DMS153 treated with DMSO at 0.1 percent for 48 hours (cell line): ENCODE results near the gene PRDX5.

Experiments
- DNase-seq: peaks from one replicate; lab custom pipeline; 2025; ENCODE audit not compliant: unreplicated experiment; lab: John Stamatoyannopoulos, UW

Gene PRDX5

GRCh38 chr11:64317961-64318765 is at the start of gene PRDX5:
PRDX5 (plus strand) TSS chr11:64318121; CDS start chr11:64318216, 95 bp downstream.
- peak; percentile 97 for DNase-seq

DNA sequence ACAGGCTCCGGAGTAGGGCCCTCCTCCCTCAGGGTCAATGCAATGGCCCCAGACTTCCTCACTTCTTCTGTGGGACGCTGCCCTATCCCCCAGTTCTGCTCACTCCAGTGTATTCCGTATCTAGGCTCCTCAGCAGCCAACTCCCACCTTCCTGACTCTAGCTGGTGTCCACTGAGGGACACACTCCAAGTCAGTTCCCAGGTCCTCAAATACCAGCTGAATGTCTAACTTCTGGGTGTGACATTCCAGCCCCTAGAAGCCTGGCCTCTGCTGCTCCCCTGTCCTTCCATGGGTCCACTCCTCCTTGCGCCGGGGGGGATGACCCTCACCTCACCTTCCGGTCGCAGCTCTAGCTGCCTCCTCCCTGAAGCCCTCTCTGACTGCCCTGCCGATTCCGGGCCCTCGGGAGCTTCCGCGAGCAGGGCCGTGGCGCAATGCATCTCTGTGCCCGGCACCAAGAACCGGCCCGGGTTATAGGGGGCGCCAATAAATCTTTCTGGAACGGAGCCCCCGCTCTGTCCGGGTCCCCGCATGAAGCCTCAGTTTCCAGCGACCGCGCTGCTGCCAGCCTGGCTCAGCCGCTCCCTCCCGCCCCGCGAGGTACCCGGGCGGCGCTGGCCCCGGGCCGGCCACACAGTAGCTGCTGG is 48.9 kb upstream of the PRDX5 start:
- DNase-seq = no peak

- peak; percentile 98 for DNase-seq
Observed at GRCh38 chr11:64269540-64270220, 48.2 kb upstream of the PRDX5 start.

DNA sequence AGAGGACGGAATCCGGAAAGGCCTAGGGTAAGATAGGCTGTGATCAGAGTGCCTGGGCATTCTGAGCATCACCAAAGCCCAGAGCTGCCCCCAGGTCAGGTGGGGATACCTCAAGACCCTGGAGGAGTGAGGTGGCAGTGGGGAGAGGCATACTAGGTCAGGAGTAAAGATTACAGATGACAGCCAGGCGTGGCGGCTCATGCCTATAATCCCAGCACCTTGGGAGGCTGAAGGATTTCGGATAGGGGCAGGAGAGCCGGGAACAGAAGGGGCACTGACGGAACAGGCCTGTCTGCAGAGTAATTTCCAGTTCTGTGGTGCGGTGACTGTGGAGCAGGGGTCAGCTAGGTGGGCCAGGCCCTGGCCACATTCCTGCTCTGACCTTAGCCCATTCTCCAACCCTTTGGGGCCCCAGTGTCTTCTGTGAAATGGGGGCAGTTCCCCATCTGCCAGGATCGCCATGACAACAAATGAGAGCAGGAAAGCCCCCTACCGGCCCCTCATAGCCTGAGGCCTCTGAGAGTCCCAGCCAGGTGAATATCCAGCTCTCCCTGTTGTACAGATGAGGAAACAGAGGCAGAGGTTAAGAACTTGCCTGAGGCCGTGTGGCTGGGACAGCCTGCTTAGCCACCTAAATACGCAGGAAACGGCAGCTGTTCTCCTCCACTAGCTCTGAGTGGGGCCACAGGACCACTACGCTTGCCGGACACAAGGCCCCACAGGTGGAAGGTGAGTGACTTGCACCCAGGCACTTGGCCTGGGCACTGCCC is 42.7 kb upstream of the PRDX5 start:
- no peak for DNase-seq

- no peak for DNase-seq
Observed at GRCh38 chr11:64275841-64276240, 42.1 kb upstream of the PRDX5 start.

- DNase-seq = no peak
Observed at GRCh38 chr11:64276653-64277431, 41.1 kb upstream of the PRDX5 start.

DNA sequence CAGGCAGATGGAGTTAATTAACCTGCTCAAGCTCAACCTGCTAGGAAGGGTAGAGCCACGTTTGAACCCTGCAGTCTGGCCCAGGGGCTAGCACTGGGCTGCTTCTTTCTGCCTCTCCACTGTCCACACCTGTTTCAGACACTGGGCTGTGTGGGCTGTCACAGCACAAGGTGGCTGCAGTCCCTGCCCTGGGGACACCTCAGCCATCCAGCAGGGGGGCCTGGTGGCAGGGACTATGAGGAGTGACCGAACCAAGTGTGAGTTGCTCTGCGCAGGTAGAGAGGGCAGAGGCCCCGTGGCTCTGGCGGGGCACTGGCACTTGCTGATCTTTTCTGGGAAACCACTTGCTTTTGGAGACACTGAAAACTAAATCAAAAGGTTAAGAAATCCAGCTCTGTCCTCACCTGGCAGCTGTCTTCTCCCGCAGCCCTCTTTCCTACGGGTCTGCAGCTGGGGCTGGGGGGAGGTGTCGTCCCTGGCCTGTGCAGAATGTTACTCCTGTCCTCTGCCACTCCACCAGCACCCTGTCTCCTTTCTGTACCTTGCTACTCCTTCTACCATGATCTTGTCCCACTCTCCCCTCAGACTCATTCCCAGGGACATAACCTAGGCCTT is 39.2 kb upstream of the PRDX5 start:
- DNase-seq = no peak

DNA sequence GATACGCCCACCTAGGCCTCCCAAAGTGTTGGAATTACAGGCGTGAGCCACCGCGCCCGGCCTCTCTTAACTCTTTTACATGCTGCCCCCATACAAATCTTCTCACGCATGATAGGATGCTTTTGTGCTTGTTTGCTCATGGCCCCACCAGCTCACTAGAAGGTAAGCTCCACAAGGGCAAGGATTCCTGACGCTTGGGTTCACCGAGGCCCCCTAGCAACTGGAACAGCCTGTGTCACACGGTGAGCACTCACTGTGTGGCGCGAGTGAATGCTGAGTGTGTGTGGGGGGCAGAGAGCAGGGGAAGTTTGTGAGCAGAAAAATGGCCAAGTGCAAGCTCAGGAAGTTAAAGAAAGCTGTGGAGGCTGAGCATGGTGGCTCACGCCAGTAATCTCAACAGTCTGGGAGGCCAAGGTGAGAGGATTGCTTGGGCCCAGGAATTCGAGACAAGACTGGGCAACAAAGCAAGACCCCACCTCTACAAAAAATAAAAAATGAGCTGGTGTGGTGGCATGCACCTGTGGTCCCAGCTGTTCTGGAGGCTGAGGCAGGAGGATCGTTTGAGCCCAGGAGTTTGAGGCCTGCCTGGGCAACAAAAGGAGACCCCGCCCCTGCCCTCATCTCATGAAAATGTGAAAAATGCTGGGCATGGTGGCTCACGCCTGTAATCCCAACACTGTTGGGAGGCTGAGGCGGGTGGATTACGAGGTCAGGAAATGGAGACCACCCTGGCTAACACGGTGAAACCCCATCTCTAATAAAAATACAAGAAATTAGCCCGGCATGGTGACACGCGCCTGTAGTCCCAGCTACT is 35.8 kb upstream of the PRDX5 start:
- no peak for DNase-seq

- no peak for DNase-seq
Observed at GRCh38 chr11:64283092-64283491, 34.8 kb upstream of the PRDX5 start.

DNA sequence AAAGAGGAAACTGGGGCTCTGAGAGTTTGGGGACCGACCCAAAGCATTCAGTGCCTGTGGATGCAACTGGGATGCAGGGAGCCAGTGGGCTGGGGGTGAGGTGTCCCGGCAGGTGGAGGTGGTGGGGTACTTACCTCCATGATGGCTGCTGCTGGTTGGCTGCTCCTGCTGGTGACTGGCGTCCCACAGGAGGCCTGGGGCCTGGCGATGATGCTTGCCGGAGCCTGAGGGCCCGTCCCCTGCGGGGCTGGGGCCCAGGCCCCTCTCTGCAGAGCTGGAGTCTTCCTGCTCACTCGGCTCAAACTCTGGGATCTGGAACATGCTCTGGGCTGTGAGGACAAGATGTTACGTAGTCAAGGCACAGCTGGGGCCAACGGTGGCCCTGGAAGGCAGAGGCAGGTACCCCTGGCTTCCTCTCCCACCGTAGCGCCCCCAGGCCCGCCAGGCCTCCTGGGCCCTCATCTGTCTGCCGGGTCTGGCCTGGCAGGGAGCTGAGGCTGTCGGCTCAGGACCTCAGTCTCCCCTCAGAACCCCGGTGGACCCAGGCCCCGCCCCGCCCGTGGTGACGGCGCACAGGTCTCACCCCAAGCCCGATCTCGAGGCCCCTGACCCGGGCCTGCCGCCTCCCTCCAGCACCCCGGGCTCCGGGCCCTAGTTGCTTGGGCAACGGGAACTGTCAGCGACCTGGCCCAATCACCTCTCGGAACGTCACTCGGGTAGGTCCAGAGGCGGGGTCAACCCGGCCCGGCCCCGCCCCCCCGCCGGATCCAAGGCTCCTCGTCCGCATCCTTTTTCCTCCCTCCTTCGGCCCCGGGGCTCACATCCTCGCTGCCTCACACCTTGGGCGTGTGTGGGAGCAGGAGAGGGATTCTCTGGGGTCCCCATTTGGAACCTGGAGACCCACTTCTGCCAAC is 33.6 kb upstream of the PRDX5 start, which contains the start of gene BAD:
BAD (minus strand) TSS at position 618 of the 914 bp plus-strand sequence; CDS start at position 321, 297 bp downstream.
- peak; percentile 84 for DNase-seq

- DNase-seq = peak; percentile 68
Observed at GRCh38 chr11:64284962-64285884, 32.7 kb upstream of the PRDX5 start, which contains the start of gene GPR137. GPR137 (plus strand) TSS chr11:64285848; CDS start chr11:64286525, 677 bp downstream.

DNA sequence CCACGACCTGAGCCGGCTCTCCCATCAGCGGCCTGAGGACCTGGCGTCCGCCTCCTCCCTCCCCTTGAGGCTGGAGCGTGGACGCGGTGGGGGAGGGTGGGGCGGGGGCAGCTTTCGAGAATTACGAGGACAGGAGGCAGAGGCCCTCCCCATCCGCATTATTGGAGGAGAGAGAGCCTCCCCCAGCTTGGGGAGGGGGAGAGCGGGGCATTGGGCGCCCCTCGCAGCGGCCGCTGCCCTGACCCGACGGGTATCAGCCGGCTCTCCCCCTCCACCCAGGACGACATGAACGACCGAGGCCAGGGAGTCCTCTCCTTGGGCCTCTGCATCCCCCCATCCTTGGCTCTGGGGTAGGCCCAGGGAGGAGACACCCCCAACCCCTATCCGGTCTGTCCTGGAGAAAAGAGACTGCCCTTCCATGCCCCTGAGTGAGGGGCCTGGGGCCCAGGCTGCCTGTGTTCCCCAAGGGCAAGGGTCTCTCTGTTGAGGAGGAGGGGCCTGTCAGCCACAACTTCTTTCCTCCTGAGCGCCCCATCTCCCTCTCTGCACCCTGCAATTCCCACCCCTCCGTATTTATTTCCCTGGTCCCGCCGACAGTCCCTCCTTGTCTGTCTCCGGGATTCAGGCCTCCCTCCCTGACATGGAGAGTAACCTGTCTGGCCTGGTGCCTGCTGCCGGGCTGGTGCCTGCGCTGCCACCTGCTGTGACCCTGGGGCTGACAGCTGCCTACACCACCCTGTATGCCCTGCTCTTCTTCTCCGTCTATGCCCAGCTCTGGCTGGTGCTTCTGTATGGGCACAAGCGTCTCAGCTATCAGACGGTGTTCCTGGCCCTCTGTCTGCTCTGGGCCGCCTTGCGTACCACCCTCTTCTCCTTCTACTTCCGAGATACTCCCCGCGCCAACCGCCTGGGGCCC is 31.8 kb upstream of the PRDX5 start:
- peak; percentile 25 for DNase-seq

- DNase-seq = no peak
Observed at GRCh38 chr11:64286801-64287159, 31.1 kb upstream of the PRDX5 start.

DNA sequence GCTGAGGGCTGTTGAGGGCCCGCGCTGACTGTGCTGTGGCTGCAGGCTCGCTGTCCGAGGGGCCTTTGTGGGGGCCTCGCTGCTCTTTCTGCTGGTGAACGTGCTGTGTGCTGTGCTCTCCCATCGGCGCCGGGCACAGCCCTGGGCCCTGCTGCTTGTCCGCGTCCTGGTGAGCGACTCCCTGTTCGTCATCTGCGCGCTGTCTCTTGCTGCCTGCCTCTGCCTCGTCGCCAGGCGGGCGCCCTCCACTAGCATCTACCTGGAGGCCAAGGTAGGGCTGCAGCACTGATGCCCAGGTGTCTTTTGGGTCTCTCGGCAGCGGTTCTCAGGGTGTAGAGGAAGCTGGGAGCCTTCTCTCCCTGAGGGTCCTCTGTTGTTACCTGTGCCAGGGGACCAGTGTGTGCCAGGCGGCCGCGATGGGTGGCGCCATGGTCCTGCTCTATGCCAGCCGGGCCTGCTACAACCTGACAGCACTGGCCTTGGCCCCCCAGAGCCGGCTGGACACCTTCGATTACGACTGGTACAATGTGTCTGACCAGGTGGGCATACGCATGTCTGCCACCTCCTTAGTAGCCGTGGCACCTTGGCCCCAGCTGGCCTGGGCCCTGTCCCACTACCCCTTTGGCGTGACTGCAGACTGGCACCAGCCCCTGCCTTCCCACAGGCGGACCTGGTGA is 30.1 kb upstream of the PRDX5 start:
- DNase-seq = no peak

GRCh38 chr11:64288353-64288750 is 29.6 kb upstream of the PRDX5 start:
- no peak for DNase-seq
